ENCODE data around the gene PWWP2B. TPM values are rescaled to one million over a fixed set of nuclear protein-coding genes. Genes with fewer than 3 reads are reported as not detected.

Gene PWWP2B
- total RNA-seq (10 to 100 TPM; 24.8 to 41.7 (median 28.1) TPM), polyA plus RNA-seq (10 to 100 TPM; 22.5 to 50.0 (median 27.8) TPM)
- long read RNA-seq, donor 1, partial matches to known transcripts, result 7 of 10 reads
- long read RNA-seq, donor 1, other reads (novel, unspliced or antisense), result 0 of 10 reads
- long read RNA-seq, donor 2, transcript PWWP2B-201 (3 exons, 2,651 nt), result major isoform, 5 of 6 reads
- long read RNA-seq, donor 2, partial matches to known transcripts, result 0 of 6 reads
- long read RNA-seq, donor 2, other reads (novel, unspliced or antisense), result 0 of 6 reads

- WGBS, 5 donors, result 0 to 3% (median 0%) methylated on average over 19 to 86 of the region's 86 CpGs
- H3K27me3 ChIP-seq (replicated peaks in 1 of 7), result peaks cover 0 to 6% (median 0%) of the 10 kb centered on the region in 7 donors
- intact Hi-C loops (cut with DNase I; ENCODE audit: low total_unique reads), result no loop called here
- DNase-seq, result peak; percentile 94
- no peaks in the 10 kb centered on the region for H3K9me3 ChIP-seq
- H3K36me3 ChIP-seq, result peaks cover 0 to 11% (median 0%) of the 10 kb centered on the region in 6 donors
- TF ChIP-seq POLR2A (IDR thresholded peaks at IDR 0.05) (no peak), CTCF (IDR thresholded peaks at IDR 0.05 in 8 of 11, conservative IDR thresholded peaks at IDR 0.05 in 3 of 11) (no peak), POLR2AphosphoS5 (IDR thresholded peaks at IDR 0.05) (peak in 1 of 3 donors; percentile 25)
- H3K4me1 ChIP-seq, result peaks cover 52 to 82% (median 78%) of the 10 kb centered on the region in 6 donors
- H3K4me3 ChIP-seq, result peak within 1 kb of the TSS; percentile 49 to 89 (median 67)
- peak within 1 kb of the TSS; percentile 87 to 99 (median 97) for H3K27ac ChIP-seq
Observed at GRCh38 chr10:132397036-132397541, at the start of gene PWWP2B. Gene PWWP2B (plus strand): TSS chr10:132397200. CDS start chr10:132397227, 27 bp downstream.

GRCh38 chr10:132347211-132347930 is 49.6 kb upstream of the PWWP2B start:
- Histone ChIP-seq H3K27me3 (replicated peaks in 1 of 7) (no peaks in the 10 kb centered on the region), H3K4me3 (no peak overlapping the region), H3K4me1 (peaks cover 0 to 12% (median 2%) of the 10 kb centered on the region in 6 donors), H3K36me3 (peaks cover 0 to 81% (median 16%) of the 10 kb centered on the region in 6 donors), H3K27ac (no peak overlapping the region), H3K9me3 (peaks cover 0 to under 1% (median 0%) of the 10 kb centered on the region in 8 donors)
- TF ChIP-seq POLR2A (IDR thresholded peaks at IDR 0.05), result no peak
- no peak for TF ChIP-seq POLR2AphosphoS5 (IDR thresholded peaks at IDR 0.05)
- no peak for TF ChIP-seq CTCF (IDR thresholded peaks at IDR 0.05 in 8 of 11, conservative IDR thresholded peaks at IDR 0.05 in 3 of 11)
- intact Hi-C loops (cut with DNase I; ENCODE audit: low total_unique reads), result no loop called here
- peak; percentile 56 for DNase-seq
- 84 to 90% (median 88%) methylated on average over 17 to 23 of the region's 23 CpGs for WGBS, 5 donors

- Histone ChIP-seq H3K36me3 (peaks cover 0 to 77% (median 16%) of the 10 kb centered on the region in 6 donors), H3K4me1 (peaks cover 0 to 17% (median 3%) of the 10 kb centered on the region in 6 donors), H3K4me3 (no peak overlapping the region), H3K9me3 (no peaks in the 10 kb centered on the region), H3K27ac (no peak overlapping the region), H3K27me3 (replicated peaks in 1 of 7) (no peaks in the 10 kb centered on the region)
- 86 to 96% (median 87%) methylated on average over 12 to 13 of the region's 13 CpGs for WGBS, 5 donors
- TF ChIP-seq POLR2AphosphoS5 (IDR thresholded peaks at IDR 0.05), result no peak
- TF ChIP-seq CTCF (IDR thresholded peaks at IDR 0.05 in 8 of 11, conservative IDR thresholded peaks at IDR 0.05 in 3 of 11), result no peak
- no peak for TF ChIP-seq POLR2A (IDR thresholded peaks at IDR 0.05)
- intact Hi-C loops (cut with DNase I; ENCODE audit: low total_unique reads), result no loop called here
- no peak for DNase-seq
Observed at GRCh38 chr10:132347931-132348267, 49.1 kb upstream of the PWWP2B start.

GRCh38 chr10:132349766-132350165 is 47.2 kb upstream of the PWWP2B start:
- peaks cover 0 to 21% (median 3%) of the 10 kb centered on the region in 6 donors for H3K4me1 ChIP-seq
- no peak overlapping the region for H3K4me3 ChIP-seq
- H3K27ac ChIP-seq, result no peak overlapping the region
- DNase-seq, result peak; percentile 60
- TF ChIP-seq CTCF (IDR thresholded peaks at IDR 0.05 in 8 of 11, conservative IDR thresholded peaks at IDR 0.05 in 3 of 11) (no peak), POLR2AphosphoS5 (IDR thresholded peaks at IDR 0.05) (no peak), POLR2A (IDR thresholded peaks at IDR 0.05) (no peak)
- 87 to 95% (median 89%) methylated on average over 6 of the region's 6 CpGs for WGBS, 5 donors
- H3K27me3 ChIP-seq (replicated peaks in 1 of 7), result no peaks in the 10 kb centered on the region
- intact Hi-C loops (cut with DNase I; ENCODE audit: low total_unique reads), result loop anchor here (5.0 kb wide), 1 partner anchor 127 kb away; no protein-coding TSS in a partner anchor
- no peaks in the 10 kb centered on the region for H3K9me3 ChIP-seq
- peaks cover 0 to 79% (median 12%) of the 10 kb centered on the region in 6 donors for H3K36me3 ChIP-seq
